Breast epithelium (tissue), 4 donors: ENCODE results near the gene ARL5A. TPM values are rescaled to one million over a fixed set of nuclear protein-coding genes. Genes with fewer than 3 reads are reported as not detected.

Experiments used
- DNase-seq, 2 donors: peaks; one replicate each; pipeline ENCODE4 v3.0.0-alpha.2; 2019; ENCODE audit warnings: low spot score in 2 of 2
- H3K27ac ChIP-seq, 2 donors: fragments of 200-600 bp; sonication (generic) in 1 of 2; one replicate each; pipeline ENCODE4 v1.5.1; 2016 to 2019; ENCODE audit warnings: mild to moderate bottlenecking in 1 of 2
- H3K27me3 ChIP-seq, 2 donors: fragments of 200-600 bp; sonication (generic) in 1 of 2; one replicate each; pipeline versions ENCODE4 v1.5.1 to v1.6.0; 2017 to 2019; ENCODE audit warnings: control low read depth in 1 of 2, mild to moderate bottlenecking in 1 of 2
- H3K36me3 ChIP-seq: fragments of 200-600 bp; one replicate; pipeline ENCODE4 v1.5.1; 2019
- H3K4me1 ChIP-seq, 2 donors: fragments of 200-600 bp; sonication (generic); one replicate each; pipeline ENCODE4 v1.5.1; 2016 to 2019; ENCODE audit warnings: control low read depth in 1 of 2
- H3K4me3 ChIP-seq, 3 donors: fragments of 200-600 bp; sonication (generic); 1 replicate in 2 of 3; 2 replicates in 1 of 3; pipeline ENCODE4 v1.5.1; 2016 to 2019; ENCODE audit warnings: mild to moderate bottlenecking in 3 of 3, moderate library complexity in 2 of 3
- H3K9me3 ChIP-seq, 2 donors: fragments of 200-600 bp; sonication (generic) in 1 of 2; one replicate each; pipeline ENCODE4 v1.5.1; 2016 to 2019; ENCODE audit warnings: control low read depth in 1 of 2
- CTCF ChIP-seq, 3 donors: fragments of 450-650 bp; IDR thresholded peaks; one replicate each; pipeline ENCODE4 v1.5.1; 2016 to 2017; ENCODE audit warnings: antibody characterized with exemption in 3 of 3, mild to moderate bottlenecking in 3 of 3, moderate library complexity in 3 of 3
- POLR2A ChIP-seq: fragments of 450-650 bp; IDR thresholded peaks from one replicate; pipeline ENCODE4 v1.6.1; 2016; ENCODE audit warnings: antibody characterized with exemption, mild to moderate bottlenecking, moderate library complexity
- POLR2AphosphoS5 ChIP-seq, 3 donors: sonication (generic); formaldehyde crosslinking; IDR thresholded peaks; one replicate each; pipeline ENCODE4 v1.6.1; 2017; ENCODE audit warnings: antibody characterized with exemption in 3 of 3
- intact Hi-C: fragments of 100-400 bp; cut with DNase I; formaldehyde crosslinking; loops from one replicate; pipeline ENCODE4 v1.15.1; 2023; ENCODE audit warnings: low total_unique reads
- total RNA-seq, 3 donors: library from RNA; depleted of rRNA; stranded (reverse); fragments of >200 nt; gene quantifications; one replicate each; pipeline ENCODE4 v1.1.0, GENCODE V29; 2016

Gene ARL5A
- total RNA-seq, 3 donors from 2014 or later, result 43.2 to 63.1 (median 45.6) TPM

- DNase-seq, result no peak
- TF ChIP-seq POLR2AphosphoS5 (IDR thresholded peaks at IDR 0.05), result no peak
- TF ChIP-seq CTCF (IDR thresholded peaks at IDR 0.05), result no peak
- no peak for TF ChIP-seq POLR2A
- H3K9me3 ChIP-seq, result no peaks in the 10 kb centered on the region
- no peak overlapping the region for H3K4me3 ChIP-seq
- no peaks in the 10 kb centered on the region for H3K27me3 ChIP-seq
- no peaks in the 10 kb centered on the region for H3K4me1 ChIP-seq
- intact Hi-C loops, result no loop called here
- H3K27ac ChIP-seq, result no peak overlapping the region
- H3K36me3 ChIP-seq, result no peaks in the 10 kb centered on the region
Measured at GRCh38 chr2:151777487-151777886, 50.7 kb downstream of the ARL5A start.

GRCh38 chr2:151776367-151776766, 51.9 kb downstream of the ARL5A start:
- no peak for TF ChIP-seq POLR2AphosphoS5 (IDR thresholded peaks at IDR 0.05)
- no peak for TF ChIP-seq POLR2A
- TF ChIP-seq CTCF (IDR thresholded peaks at IDR 0.05), result no peak
- intact Hi-C loops, result no loop called here
- H3K4me3 ChIP-seq, result no peak overlapping the region
- H3K27me3 ChIP-seq, result no peaks in the 10 kb centered on the region
- no peaks in the 10 kb centered on the region for H3K9me3 ChIP-seq
- H3K36me3 ChIP-seq, result no peaks in the 10 kb centered on the region
- no peak overlapping the region for H3K27ac ChIP-seq
- DNase-seq, result no peak
- no peaks in the 10 kb centered on the region for H3K4me1 ChIP-seq

GRCh38 chr2:151775057-151775740, 53.0 kb downstream of the ARL5A start:
- intact Hi-C loops, result no loop called here
- Histone ChIP-seq H3K36me3 (no peaks in the 10 kb centered on the region), H3K9me3 (no peaks in the 10 kb centered on the region), H3K27ac (peak overlapping the region in 1 of 2 donors; percentile 61), H3K4me3 (no peak overlapping the region), H3K4me1 (no peaks in the 10 kb centered on the region), H3K27me3 (no peaks in the 10 kb centered on the region)
- no peak for TF ChIP-seq POLR2AphosphoS5 (IDR thresholded peaks at IDR 0.05)
- TF ChIP-seq POLR2A, result no peak
- TF ChIP-seq CTCF (IDR thresholded peaks at IDR 0.05), result no peak
- DNase-seq, result no peak

- Histone ChIP-seq H3K4me1 (no peaks in the 10 kb centered on the region), H3K4me3 (no peak overlapping the region), H3K9me3 (no peaks in the 10 kb centered on the region), H3K27me3 (no peaks in the 10 kb centered on the region), H3K27ac (peak overlapping the region in 1 of 2 donors; percentile 61), H3K36me3 (no peaks in the 10 kb centered on the region)
- intact Hi-C loops, result no loop called here
- no peak for TF ChIP-seq CTCF (IDR thresholded peaks at IDR 0.05)
- TF ChIP-seq POLR2A, result no peak
- no peak for TF ChIP-seq POLR2AphosphoS5 (IDR thresholded peaks at IDR 0.05)
- no peak for DNase-seq
Measured at GRCh38 chr2:151774506-151774905, 53.7 kb downstream of the ARL5A start.

- H3K4me1 ChIP-seq, result no peaks in the 10 kb centered on the region
- intact Hi-C loops, result no loop called here
- H3K36me3 ChIP-seq, result no peaks in the 10 kb centered on the region
- H3K9me3 ChIP-seq, result no peaks in the 10 kb centered on the region
- no peak overlapping the region for H3K27ac ChIP-seq
- H3K4me3 ChIP-seq, result no peak overlapping the region
- no peak for DNase-seq
- H3K27me3 ChIP-seq, result no peaks in the 10 kb centered on the region
- TF ChIP-seq POLR2A (no peak), CTCF (IDR thresholded peaks at IDR 0.05) (no peak), POLR2AphosphoS5 (IDR thresholded peaks at IDR 0.05) (no peak)
Measured at GRCh38 chr2:151771599-151772358, 56.4 kb downstream of the ARL5A start.
